Inflammatory macrophage treated with lipopolysaccharide for 1 hour (primary cell): ENCODE data around the gene CASP3.
"Not testable (repeated sequence)": the region's sequence is repeated elsewhere in the genome, so short reads cannot be mapped to it uniquely, and the experiment has no call there.

Experiments used
- DNase-seq, 2 donors: peaks; one replicate each; pipeline ENCODE4 v3.0.0-alpha.2; 2020 to 2022

Gene CASP3

DNA sequence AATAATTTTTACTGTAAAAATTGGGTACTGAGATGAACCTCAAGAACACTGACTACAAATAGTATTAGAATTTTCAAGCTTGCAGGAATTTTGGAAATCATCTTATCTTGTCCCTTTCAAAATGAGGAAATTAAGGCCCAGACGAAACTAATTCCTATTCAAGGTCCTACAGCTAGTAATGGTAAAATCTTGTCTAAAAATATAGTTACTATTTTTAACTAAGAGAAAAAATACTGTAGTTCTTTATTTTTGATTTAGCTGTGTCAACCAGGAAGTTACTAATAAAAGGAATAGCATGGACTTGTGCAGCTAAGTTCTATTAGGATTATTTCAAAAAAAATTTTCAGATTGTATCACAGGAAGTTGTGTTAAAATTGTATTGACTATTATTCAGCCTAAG, 13.0 kb upstream of the CASP3 start:
- DNase-seq = no peak

- DNase-seq = no peak
Measured at GRCh38 chr4:184660978-184661377, 11.7 kb upstream of the CASP3 start.

- not testable (repeated sequence) for DNase-seq
Measured at GRCh38 chr4:184657820-184658219, 8.6 kb upstream of the CASP3 start.

- DNase-seq = no peak
Measured at GRCh38 chr4:184657144-184657543, 7.9 kb upstream of the CASP3 start.

DNA sequence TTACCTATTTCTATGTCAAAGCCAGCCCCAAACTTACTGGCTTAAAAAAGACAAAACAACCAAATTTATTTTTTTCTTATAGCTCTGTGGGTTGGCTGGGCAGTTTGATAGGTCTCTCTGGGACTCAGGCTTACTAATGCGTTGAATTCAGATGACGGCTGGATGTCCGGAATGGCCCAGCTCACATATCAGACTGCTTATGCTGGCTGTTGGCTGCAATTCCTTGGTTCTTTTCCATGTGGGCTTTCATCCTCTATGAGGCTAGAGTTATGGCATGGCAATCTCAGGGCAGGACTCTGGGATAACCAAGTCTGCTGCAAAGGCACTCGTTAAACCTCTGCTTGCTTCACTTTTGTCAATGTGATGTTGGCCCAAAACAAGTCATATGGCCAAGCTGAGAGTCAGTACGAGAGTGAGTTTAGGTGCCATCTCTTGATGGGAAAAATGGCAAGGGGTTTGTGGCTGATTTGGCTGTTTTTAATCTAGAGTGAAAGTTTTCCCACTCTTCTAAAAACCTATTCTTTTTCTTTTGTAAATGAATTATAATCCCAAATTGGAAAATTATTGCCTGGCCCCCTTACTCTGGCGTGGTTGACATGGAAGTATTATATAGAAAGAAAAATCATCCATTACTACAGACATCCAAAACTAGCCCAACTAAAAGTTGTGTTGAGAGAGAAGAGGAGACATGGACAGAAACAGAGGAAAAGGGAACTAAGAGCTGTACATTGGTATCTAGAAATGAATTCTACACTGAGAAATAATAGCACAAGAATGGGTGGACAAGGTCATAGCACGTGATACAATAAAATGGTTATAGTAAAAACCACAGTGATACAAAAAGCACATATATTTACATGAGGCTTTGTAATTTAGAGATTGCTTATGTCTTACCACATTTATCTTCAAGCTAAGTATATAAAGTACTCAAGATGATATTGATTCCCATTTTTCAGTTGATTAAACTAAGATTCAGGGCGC, 6.9 kb upstream of the CASP3 start:
- no peak for DNase-seq

DNA sequence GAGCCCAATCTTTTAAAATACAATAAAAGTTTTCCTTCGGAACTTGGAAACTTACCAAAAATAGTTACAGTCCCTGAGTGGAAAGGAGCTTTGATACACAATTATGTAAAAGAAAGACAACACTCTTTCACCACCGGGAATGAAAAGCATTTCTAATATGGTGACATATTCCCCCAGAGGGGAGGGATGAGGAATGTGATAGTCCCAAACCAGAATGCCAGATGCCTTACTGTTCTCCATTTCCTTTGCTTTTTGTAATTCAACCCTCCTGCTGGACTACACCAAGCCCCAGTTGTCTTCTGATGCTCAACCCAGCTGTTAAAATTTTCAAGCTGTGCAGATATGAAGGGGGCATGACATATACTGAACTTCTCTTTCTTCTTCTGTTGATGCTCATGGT, 4.4 kb upstream of the CASP3 start:
- no peak for DNase-seq

DNA sequence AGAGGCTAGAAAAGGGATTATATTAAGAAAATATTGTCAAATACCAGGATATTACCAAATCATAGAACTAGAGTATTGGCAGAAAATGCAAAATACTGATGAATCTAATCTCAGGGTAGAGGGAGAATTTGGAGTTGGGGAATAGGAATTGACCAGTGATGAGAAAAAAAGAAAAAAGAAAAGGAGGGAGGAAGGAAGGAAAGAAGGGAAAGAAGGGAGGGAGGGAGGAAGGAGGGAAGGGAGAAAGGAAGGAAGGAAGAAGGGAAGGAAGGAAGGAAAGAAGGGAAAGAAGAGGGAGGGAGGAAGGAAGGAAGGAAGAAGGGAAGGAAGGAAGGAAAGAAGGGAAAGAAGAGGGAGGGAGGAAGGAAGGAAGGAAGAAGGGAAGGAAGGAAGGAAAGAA, 3.4 kb upstream of the CASP3 start:
- DNase-seq = not testable (repeated sequence)

DNA sequence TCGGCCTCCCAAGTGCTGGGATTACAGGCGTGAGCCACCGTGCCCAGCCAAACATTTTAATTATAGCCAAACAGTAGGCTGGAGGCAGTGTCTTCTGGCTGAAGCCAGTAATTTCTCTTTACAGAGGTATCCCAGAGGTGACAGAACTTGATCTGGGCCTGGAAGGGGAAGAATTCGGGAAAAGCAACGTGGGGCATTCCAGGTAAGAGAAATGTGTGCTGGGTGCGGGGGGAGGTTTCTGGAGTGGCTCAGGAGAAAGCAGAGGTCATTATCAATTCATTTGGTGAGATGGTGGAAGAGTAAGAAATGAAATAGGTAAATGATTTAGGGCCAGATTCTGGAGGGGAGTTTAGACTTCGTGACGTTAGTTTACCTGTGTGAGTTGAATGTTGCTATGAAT, 2.7 kb upstream of the CASP3 start:
- no peak for DNase-seq

- peak; percentile 61 to 65 for DNase-seq
Measured at GRCh38 chr4:184649971-184650855, 966 bp upstream of the CASP3 start.

GRCh38 chr4:184648313-184649025, 778 bp downstream of the CASP3 start:
- peak; percentile 22 to 47 for DNase-seq

DNA sequence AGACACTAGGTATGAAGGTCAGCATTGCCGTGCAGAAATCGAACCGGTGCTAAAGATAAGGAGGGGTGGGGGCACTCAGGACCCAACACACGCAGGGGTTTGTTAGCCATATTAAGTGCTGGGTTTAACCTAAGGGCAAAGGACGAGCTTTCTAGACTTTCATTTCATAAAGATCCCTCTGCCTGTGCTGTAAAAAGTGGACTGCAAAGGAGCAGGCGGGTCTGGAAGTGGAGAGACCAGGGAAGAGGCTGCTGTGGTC, 1.3 kb downstream of the CASP3 start:
- no peak for DNase-seq

- DNase-seq = no peak
Measured at GRCh38 chr4:184647266-184648053, 1.8 kb downstream of the CASP3 start.

GRCh38 chr4:184645904-184646610, 3.2 kb downstream of the CASP3 start:
- no peak for DNase-seq

DNA sequence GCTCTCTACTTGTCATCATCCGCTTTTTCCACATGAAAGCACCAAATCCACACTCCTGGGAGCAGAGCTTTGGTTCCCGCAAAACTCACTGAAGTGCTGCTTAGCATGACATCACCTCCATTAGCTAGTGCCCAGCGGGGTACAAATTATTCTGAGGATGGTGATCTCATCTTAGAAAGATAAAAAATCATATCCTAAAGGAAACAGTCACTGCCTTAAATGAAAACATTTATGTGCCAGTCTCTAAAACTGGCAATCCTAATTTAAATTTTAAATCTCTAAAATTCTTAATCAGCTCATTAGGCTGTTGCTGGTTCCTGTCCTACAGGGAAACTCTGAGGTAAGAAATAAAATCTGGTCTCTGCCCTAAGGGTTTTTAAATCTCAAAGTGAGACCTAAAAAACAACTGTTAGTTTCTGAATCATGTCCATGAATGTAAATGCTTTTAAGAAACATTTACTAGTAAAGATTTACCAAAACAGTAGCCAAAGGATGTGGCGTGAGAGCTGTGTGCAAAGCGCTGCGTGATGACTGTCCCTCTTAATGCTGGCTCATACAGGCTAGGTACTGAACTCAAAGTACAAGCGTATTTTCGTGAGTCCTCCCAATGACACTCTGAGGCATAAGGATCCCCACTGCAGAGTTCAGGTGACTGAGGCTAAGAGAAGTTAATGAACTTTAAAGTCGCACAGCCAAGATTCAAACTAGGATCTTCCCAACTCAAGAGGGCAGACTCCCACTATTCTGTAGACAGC, 4.5 kb downstream of the CASP3 start:
- DNase-seq = no peak

DNA sequence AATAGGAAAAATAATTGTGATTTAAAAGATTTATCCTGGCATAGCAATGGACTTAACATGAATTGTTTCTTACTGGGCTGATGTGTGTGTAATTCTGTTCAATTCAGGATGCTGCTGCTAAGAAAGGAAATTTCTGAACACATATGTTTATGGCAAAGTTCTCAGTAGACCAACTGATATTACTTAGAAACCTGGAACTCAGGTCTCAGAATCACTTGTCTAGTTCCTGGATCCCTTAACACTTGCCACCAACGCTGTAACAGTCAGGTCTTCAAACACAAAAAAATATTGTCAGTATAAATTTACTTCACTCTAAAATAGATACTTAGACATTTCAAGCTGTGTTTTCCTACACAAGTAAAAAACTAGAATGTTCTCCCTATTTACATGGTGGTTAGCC, 5.5 kb downstream of the CASP3 start:
- DNase-seq = no peak

- DNase-seq = no peak
Measured at GRCh38 chr4:184641451-184641850, 7.8 kb downstream of the CASP3 start.

DNA sequence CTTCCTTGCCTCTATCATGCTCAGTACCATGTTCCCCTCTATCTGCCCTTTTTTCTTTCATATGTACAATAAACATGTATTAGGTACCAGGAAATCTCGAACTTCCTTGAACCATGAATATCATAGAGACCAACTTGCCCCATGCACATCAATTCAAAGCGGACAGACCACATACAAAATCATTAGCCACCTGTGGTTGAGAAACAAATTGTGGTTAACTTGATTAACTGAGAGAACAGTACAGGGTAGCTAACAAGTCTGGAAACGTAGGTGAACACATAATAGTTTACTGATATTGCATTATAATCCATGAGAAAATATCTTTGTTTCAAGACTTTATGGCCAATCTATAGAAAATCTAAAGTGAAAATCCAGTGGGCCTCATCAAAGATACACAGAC, 8.2 kb downstream of the CASP3 start:
- no peak for DNase-seq

DNA sequence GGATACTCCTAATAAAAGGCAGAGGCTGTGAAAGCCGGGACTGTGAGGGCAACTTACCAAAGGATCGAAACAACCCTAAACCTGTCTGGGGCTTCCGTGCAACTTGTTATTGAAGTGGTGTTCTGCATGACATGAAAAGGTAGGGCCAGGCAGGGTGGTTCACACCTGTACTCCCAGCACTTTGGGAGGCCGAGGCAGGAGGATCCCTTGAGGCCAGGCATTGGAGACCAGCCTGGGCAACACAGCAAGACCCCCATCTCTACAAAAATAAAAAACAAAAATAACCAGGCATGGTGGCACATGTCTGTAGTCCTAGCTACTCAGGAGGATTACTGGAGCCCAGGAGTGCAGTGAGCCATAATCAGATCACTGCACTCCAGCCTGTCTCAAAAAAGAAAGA, 12.3 kb downstream of the CASP3 start:
- no peak for DNase-seq

GRCh38 chr4:184636144-184636543, 13.1 kb downstream of the CASP3 start:
- DNase-seq = no peak

DNA sequence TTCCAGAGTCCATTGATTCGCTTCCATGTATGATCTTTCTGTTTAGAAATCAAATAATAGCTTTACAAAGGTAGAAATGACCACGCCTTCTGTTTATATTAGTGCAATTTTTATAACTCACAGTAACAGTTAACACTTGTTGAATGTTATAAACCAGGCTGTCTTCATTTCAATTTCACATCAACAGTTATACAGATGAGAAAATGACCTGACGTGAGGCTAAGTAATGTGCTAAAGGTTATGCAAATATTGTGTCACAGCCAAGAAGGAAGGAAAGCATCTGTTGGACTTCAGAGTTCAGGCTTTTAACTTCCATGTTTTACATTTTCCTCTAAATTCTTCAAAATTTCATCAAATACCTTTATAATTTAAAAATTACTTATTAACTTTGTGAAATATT, 13.9 kb downstream of the CASP3 start:
- no peak for DNase-seq

DNA sequence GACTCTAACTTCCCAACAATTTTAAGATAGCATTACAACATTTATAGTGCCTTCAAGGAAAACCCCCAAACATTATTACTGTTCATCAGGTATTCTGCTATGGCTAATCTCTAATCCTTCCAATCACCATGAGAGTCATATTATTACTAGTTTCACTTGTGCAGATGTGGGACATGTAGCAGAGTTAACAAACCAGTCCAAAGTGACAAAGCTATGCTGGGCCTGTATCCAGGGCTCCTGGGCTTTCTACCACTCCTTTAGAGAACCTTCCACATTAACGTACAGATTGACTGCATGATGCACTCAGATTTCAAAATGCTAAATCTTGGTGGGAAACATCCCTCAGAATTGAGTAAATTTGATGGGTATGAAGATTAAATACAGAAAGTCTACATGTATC, 16.4 kb downstream of the CASP3 start:
- DNase-seq = no peak
